Ramos (cell line): ENCODE data around the gene NCSTN.
"Not testable (repeated sequence)": the region's sequence is repeated elsewhere in the genome, so short reads cannot be mapped to it uniquely, and the experiment has no call there.

Experiments used
- in situ Hi-C: fragments of 300-500 bp; cut with MboI; formaldehyde crosslinking; loops from one replicate; pipeline ENCODE4 v1.14.3; 2022; ENCODE audit warnings: low sequenced_read_pairs; ENCODE audit not compliant: unreplicated experiment

The NCSTN gene

DNA sequence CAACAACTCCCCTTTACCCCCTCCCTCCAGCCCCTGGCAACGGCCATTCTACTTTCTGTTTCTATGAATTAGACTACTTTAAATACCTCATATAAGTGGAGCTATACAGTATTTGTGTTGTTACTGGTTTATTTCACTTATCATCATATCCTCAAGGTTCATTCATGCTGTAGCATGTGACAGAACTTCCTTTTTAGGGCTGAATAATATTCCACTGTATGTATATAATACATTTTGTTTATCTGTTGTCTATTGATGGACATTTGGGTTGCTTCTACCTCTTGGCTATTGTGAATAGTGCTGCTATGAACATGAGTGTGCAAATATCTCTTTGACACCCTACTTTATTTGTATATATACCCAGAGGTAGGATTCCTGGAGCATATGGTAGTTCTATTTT is 25.9 kb downstream of the NCSTN start:
- in situ Hi-C loops: no loop called here

DNA sequence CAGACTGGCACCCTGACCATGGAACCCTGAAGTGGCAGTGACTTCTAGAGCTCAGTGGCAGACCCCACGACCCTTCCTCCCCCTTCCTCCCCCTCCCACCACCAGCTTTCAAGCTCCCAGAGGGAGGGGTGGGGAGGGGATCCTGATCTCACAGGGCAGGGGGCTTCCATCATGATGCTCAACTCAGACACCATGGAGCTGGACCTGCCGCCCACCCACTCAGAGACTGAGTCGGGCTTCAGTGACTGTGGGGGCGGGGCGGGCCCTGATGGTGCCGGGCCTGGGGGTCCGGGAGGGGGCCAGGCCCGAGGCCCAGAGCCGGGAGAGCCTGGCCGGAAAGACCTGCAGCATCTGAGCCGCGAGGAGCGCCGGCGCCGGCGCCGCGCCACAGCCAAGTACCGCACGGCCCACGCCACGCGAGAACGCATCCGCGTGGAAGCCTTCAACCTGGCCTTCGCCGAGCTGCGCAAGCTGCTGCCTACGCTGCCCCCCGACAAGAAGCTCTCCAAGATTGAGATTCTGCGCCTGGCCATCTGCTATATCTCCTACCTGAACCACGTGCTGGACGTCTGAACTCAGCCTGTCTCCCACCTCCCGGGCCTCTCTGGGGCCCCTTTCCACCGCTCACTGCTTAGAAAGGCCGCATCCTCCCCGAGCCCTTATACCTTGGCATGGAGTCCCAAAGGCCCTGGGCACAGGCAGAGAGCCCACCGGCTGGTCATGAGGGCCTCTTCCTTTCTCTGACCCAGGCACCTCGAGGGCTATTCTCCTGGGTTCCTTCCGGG is 27.6 kb downstream of the NCSTN start:
- in situ Hi-C loops: loop anchor here (10.0 kb wide), 2 partner anchors 176 to 266 kb away; partner anchors contain the start of gene CASQ1

DNA sequence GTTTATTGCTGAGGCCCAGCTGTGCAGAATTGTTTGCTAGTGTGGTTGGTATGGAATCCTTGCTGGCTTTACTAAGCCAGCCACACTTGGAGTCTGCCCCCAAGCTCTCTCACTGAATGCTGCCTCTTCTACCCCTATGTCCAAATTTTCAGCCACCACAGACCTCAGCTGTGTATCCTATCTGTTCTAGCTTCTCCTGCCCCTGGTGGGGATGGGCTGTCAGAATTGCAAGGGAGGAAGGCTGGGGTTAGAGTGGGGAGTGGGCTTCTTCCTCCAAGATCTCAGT is 28.1 kb downstream of the NCSTN start:
- in situ Hi-C loops: loop anchor here (10.0 kb wide), 2 partner anchors 176 to 266 kb away; partner anchors contain the start of gene CASQ1

DNA sequence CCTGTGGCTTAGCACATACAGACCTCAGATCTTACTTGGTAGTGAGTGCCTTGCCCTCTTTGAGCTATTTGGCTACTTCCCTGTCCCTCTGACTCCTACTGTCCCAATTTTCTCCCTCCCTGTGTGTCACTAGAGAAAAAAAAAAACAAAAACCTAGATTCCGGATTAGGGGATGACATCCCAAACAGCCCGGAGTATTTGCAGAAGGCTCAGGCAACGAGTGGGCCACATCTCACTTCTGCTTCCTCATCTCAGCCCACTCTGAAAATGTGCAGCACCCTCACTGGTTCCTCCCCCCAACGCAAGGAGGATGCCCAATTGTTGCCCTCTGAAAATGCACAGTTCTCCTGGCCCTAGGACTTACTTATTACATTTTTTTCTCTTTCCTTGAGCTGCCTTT is 28.6 kb downstream of the NCSTN start:
- in situ Hi-C loops: loop anchor here (10.0 kb wide), 2 partner anchors 177 to 267 kb away; partner anchors contain the start of gene CASQ1

DNA sequence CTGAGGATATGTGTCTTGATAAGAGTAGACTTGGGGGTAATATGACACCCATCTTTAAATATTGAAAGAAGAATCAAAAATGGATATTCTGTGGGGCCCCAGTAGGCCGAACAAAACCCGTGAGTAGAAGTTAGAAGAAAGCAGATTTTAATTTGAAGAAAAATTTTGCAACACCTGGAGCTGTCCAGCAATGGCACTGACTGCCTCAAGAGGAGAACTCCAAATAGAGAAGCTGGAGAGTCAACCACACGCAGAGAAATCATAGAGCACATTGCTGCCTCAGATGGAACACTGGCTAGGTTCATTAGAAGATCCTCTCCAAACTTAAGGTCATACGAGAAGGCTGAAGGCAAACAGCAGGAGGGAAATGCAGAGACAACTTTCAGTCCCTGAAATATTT is 30.5 kb downstream of the NCSTN start:
- in situ Hi-C loops: loop anchor here (10.0 kb wide), 2 partner anchors 179 to 269 kb away; partner anchors contain the start of gene CASQ1

DNA sequence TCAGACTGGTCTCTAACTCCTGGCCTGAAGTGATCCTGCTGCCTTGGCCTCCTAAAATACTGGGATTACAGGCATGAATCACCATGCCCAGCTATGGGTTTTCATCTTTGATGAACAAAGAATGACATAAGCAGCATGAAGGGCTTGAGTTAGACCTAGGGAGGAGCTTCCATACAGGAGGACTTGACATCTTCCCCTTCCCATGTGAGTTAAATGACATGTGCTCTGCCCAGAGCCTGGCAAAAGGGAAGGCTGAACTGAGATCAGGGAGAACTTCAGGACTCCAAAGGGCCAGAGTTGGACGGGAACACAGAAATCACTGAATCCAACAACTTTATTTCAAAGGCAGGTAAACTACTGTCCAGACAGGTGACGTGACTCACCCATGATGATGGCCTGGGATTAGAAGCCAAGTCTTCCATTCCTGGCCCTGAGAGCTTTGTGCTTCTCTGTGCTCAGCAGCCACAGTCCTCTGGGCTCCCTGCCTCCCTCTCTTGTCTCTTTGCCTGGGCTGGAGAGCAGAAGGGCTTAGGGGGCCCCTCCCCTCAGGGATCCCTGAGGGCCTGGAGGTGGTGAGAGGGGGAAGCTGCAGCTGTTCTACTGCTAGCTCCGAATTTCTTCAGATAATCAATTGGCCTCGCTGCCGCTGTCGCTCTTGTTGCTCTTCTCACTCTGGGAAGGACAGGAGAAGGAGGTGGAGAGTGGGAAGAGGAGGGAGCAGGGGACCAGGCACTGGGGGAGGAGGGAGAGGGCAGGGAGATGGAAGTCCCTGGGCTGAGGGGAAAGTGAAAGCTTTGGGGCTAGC is 31.3 kb downstream of the NCSTN start:
- in situ Hi-C loops: loop anchor here (10.0 kb wide), 2 partner anchors 180 to 270 kb away; partner anchors contain the start of gene CASQ1

DNA sequence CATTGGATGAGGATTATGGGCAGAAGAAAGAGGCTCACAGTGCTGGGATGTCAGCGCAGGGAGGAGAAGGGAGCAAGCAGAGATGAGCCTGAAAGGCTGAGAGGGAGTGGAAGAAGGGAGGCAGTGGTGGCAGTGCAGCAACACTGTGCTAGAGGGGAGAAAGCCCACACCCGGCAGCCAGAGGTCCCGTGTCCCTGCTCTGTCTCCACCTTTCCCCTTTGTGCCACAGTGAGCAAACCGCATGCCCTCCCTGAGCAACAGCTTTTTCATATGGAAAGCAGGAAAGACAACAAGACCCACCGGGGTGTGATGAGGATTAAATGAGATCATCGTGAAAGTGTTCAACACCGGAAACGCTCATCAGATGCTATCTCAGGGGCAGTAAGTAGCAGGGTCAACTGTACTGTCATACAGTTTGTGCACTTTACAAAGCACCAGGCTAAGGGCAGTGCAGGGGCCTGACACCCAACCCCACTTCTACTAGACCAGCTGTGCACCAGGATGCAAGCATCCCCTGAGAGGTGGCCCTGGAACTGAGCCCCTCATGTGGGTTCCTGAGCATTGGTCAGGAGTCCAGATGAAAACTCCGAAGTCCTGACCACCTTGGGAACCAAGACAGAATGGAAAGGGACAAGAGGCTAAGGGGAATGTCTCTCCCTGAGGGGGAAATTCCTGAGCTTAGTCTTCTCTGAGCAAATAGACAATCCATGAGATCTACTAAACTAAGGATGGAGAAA is 32.8 kb downstream of the NCSTN start:
- in situ Hi-C loops: loop anchor here (10.0 kb wide), 2 partner anchors 181 to 271 kb away; partner anchors contain the start of gene CASQ1

DNA sequence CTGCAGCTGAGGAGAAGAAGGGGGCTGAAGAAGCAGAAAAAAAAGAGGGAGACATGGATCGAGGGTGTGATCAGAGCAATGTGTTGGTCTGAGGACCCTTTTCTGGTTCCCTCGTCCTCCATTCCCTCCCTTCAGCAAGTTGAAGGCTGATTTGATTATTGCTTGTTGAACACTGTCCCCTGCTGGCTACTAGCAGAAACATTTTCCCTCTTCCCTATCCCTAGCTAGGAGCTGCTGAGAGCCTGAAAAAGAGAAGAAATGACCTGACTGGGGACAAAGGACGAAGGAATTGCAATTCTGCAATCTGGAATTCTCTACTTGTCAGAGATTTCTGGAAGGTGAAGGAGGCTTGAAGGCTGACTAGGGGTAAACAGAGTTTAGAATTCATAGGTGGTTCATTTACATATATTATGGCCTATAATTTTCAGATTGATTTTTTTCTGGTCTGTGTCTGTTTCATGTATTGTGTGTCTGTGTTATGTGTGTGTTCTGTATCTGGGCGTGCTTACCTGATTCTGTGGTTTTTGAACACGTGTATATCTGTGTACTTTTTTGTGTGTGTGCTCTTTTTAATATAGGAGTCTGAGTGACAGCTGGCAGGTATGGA is 33.4 kb downstream of the NCSTN start:
- in situ Hi-C loops: loop anchor here (10.0 kb wide), 2 partner anchors 182 to 272 kb away; partner anchors contain the start of gene CASQ1

DNA sequence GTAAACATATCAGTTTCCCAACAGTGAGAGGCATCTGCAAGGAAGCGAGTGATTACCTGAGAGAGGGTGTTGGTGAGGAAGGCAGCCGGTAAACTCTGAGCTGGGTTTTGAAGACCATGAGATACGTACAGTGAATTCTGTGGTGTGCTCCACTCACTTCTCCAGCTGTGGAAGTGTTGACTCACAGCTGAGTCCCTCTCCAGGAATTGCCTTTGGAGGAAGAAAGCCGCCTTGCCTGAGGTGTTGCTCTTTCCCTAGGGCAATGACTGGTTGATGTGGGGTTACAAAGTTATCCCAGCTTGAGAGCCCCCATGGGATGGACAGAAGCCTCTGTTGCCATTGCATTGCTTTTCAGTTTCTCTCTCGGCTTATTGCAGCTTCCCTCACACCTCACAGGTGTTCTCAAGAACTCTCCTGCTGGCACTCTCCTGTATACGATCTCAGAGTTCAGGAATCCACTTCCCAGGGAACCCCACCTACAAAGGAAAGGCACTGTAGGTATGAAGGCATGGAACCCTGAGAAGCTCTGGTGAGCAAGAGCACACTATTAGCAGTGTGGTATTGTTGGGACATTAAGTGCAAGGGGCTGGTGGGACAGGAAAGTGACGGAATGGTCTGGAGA is 34.5 kb downstream of the NCSTN start:
- in situ Hi-C loops: loop anchor here (10.0 kb wide), 2 partner anchors 183 to 273 kb away; partner anchors contain the start of gene CASQ1

DNA sequence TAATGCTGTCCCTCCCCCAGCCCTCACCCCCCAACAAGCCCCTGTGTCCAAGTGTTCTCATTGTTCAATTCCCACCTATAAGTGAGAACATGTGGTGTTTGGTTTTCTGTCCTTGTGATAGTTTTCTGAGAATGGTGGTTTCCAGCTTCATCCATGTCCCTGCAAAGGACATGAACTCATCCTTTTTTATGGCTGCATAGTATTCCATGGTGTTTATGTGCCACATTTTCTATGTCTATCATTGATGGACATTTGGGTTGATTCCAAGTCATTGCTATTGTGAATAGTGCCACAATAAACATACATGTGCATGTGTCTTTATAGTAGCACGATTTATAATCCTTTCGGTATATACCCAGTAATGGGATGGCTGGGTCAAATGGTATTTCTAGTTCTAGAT is 41.6 kb downstream of the NCSTN start:
- in situ Hi-C loops: not testable (repeated sequence)

DNA sequence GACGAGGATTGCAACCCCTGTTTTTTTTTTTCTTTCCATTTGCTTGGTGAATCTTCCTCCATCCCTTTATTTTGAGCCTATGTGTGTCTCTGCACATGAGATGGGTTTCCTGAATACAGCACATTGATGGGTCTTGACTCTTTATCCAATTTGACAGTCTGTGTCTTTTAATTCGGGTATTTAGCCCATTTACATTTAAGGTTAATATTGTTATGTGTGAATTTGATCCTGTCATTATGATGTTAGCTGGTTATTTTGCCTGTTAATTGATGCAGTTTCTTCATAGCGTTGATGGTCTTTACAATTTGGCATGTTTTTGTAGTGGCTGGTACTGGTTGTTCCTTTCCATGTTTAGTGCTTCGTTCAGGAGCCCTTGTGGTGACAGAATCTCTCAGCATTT is 45.2 kb downstream of the NCSTN start:
- in situ Hi-C loops: not testable (repeated sequence)

DNA sequence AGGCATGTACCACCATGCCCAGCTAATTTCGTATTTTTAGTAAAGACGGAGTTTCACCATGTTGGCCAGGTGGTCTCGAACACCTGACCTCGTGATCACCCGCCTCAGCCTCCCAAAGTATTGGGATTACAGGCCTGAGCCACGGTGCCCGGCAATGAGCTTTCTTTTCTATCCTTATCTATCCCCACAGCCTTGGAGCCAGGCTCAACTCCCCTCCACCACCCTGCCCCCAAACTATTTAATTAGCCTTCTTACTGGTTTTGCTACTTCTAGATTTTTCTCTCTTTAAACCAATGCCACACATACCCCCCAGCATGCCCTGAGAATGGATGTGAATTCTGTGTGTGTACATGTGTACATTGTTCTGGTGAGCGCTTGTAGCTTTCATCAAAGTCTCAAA is 51.5 kb downstream of the NCSTN start:
- in situ Hi-C loops: no loop called here

DNA sequence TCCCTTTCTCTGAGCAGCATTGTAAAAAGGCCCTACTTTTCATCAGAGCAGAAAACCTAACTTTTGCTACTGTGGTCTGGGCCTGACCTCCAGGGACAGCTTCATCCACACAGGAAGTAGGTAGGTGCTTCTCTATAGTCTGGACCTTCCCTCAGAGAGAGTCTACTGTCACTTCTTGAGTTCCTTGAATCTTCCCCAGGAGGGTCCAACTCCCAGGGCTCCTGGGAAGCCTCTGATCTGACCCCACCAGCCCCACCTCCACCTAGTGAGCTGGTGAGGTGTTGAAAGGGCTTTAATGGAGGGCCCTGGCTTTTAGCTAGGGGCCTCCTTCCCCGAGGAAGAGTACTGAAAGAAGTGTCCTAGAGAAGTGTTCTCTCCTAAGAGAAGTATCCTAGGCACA is 54.5 kb downstream of the NCSTN start:
- in situ Hi-C loops: no loop called here

DNA sequence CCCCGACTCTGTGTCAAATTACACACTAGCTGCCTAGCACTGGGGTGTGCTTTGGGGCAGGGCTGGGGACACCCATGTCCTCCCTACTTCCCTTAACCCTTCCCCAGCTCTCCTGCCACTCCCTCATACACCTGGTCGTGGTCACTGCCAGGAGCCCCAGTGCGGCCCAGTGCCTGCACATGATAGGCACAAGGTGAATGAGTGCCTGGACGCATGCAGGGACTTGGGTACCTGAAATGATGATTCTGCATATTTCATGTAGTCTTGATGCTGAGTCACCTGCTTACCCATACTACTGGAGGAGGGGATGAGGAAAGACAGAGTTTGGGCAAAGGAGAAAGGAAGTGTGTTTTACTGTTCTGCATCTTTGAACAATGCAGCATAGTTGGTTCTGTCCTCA is 55.6 kb downstream of the NCSTN start:
- in situ Hi-C loops: no loop called here

DNA sequence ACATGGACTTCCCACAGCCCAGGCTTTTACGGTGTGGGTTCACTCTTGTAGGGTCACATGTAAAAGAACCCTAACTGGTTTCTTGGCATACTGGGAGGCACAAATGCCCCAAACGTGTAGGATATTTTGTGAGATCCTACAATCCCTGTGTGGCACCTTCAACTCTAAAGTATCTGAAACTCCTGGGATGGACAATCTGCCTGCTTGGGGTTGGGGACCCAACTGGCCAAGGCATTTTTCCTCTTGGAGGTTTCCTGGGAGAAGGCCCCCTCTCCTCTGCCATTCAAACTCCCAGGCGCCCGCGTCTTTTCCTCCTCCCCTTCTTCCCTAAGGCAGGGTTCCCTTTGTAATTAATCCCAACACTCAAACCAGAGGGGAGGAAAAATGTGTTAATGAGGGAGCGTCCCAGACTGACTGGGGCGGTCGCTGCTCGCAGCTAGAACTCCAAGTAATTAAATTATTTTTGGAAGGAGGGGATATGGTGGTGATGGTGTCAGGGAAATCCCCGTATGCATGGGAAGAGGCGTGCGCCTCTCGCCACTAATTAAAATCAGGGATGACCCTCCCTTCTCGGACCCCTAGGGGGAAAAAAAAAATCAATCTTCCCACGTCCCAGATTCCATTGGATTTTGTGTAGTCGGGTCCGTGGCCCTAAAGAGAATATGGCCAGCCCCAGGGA is 56.5 kb downstream of the NCSTN start:
- in situ Hi-C loops: loop anchor here (25.0 kb wide), 2 partner anchors 563 to 988 kb away; partner anchors contain the start of gene ITLN2

DNA sequence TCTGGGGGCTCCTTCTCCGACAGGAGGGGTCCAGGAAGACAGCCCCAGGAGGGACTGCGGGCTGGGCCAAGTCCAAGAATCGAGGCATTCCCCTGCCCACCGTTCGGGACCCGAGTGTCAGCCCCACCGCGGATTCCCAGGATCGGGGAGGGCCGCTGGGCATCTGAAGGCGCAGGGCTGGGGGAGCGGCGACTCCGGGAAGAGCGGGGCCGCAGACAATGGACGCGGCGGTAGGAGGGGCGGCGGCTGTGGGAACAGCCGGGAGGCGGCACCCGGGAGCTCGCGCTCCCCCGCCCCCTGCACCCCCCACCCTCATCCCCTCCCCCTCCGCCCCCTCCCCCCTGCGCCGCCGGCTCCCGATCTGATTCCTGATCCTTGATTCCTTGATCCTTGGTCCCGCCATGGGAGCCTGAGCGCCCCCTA is 57.1 kb downstream of the NCSTN start, which contains the start of gene VANGL2:
Gene VANGL2 (plus strand): TSS at position 342 of the 423 bp plus-strand sequence. CDS start 15,274 bp downstream, outside the sequence.
- in situ Hi-C loops: loop anchor here (25.0 kb wide), 2 partner anchors 562 to 987 kb away; partner anchors contain the start of gene ITLN2

DNA sequence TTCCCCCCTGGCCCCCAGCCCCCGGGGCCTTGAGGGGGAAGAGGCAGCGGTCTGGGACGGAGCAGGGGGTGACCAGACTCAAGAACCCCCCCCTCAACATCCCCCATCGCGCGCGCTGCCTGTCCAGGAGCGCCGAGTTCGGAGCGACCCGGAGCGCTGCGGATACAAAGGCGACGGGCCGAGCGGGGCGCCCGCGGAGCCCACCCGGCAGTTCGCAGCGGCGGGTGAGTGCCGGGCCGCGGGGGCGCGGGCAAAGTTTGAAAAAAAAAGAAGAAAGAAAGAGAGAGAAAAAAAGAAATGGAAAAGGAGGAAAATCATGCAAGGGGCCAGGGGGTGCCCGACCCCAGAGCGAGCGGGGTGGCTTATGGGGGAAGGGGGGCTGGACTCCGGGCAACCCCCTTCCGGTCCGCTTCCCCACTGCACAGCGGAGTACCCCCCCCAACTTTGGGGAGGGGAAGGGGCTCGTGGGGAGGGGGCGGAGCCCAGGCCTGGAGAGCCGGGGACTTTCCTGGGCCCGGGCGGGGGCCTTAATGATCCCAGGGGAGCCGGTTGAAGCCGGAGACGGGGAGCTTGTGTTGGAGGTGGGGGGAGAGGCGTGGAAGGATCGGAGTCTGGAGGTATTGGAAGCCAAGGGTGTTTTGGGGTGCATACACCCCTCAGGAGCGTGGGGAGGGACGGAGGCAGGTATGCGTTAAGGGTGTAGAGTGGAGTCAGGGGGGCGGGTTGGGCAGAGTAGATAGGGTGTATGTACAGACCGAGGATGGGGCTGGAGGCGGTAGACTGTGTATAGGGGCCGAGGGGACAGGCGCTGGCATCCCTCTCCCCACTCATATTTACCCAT is 57.7 kb downstream of the NCSTN start:
- in situ Hi-C loops: loop anchor here (25.0 kb wide), 2 partner anchors 561 to 986 kb away; partner anchors contain the start of gene ITLN2

DNA sequence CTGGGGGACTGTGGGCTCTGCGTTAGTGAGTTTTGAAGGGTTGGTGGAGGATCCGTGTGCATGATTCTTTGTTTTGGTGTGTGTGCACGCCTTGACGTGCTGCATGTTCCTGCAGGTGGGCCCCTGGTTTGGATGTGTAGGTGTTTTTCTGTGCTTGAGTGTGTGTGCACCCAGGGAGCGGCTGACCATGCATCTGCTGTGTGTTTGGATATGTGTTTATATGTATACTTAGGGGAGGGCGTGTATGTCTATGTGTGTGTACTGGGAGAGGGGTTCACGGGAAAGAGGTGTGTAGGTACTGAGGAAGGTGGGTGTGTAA is 58.3 kb downstream of the NCSTN start:
- in situ Hi-C loops: loop anchor here (25.0 kb wide), 2 partner anchors 561 to 986 kb away; partner anchors contain the start of gene ITLN2
